ENCODE measurements around the gene ARHGEF26. TPM values are rescaled to one million over a fixed set of nuclear protein-coding genes. Genes with fewer than 3 reads are reported as not detected.

ARHGEF26 gene
- polyA plus RNA-seq, 3 donors, result 0.05 TPM; not detected in 2

GRCh38 chr3:154152741-154153140, 31.6 kb downstream of the ARHGEF26 start:
- no peak overlapping the region for H3K4me3 ChIP-seq (replicated peaks in 1 of 3; ENCODE audit: low read depth in 2 of 3, low read length in 3 of 3)
- no peak for DNase-seq
- no peak overlapping the region for H2AFZ ChIP-seq (ENCODE audit: insufficient read depth, low read depth, low read length, poor library complexity, severe bottlenecking)
- H3K27ac Mint-ChIP-seq, result no peak overlapping the region
- intact Hi-C loops (cut with micrococcal nuclease), result no loop called here
- WGBS (ENCODE audit: insufficient coverage), result no CpG with 5 or more reads among the region's 5 CpGs
- H3K4me2 ChIP-seq (replicated peaks; ENCODE audit: extremely low read depth, low read length, poor library complexity, severe bottlenecking), result no peak overlapping the region
- no peaks in the 10 kb centered on the region for H4K20me1 ChIP-seq (ENCODE audit: insufficient read depth, low read length)
- no peak for TF ChIP-seq CTCF (IDR thresholded peaks at IDR 0.05)
- H3K27ac ChIP-seq (ENCODE audit: low read depth in 1 of 2, low read length in 2 of 2), result no peak overlapping the region
- H3K4me3 Mint-ChIP-seq, result no peak overlapping the region
- H3K4me1 ChIP-seq (ENCODE audit: control insufficient read depth in 1 of 2, insufficient read depth in 2 of 2, low read length in 2 of 2), result no peaks in the 10 kb centered on the region
- no peak overlapping the region for H3K9ac ChIP-seq (ENCODE audit: insufficient read depth, low read length, poor library complexity, severe bottlenecking)
- no peaks in the 10 kb centered on the region for H3K4me1 Mint-ChIP-seq
- H3K36me3 Mint-ChIP-seq, result no peaks in the 10 kb centered on the region
- H3K27me3 Mint-ChIP-seq (ENCODE audit: low read depth in 3 of 3), result no peaks in the 10 kb centered on the region
- no peaks in the 10 kb centered on the region for H3K9me3 Mint-ChIP-seq
- no peaks in the 10 kb centered on the region for H3K79me2 ChIP-seq (ENCODE audit: insufficient read depth, low read length)
- H3K36me3 ChIP-seq (replicated peaks in 1 of 2; ENCODE audit: control insufficient read depth in 1 of 2, insufficient read depth in 2 of 2, low read length in 2 of 2), result no peaks in the 10 kb centered on the region
- H3K27me3 ChIP-seq (ENCODE audit: control insufficient read depth in 2 of 2, insufficient read depth in 2 of 2, low read length in 2 of 2), result no peaks in the 10 kb centered on the region
- no peaks in the 10 kb centered on the region for H3K9me3 ChIP-seq (replicated peaks in 1 of 2; ENCODE audit: control insufficient read depth in 1 of 2, insufficient read depth in 1 of 2, low read length in 2 of 2)

- H3K27ac Mint-ChIP-seq, result no peak overlapping the region
- H3K9me3 ChIP-seq (replicated peaks in 1 of 2; ENCODE audit: control insufficient read depth in 1 of 2, insufficient read depth in 1 of 2, low read length in 2 of 2), result no peaks in the 10 kb centered on the region
- H3K36me3 ChIP-seq (replicated peaks in 1 of 2; ENCODE audit: control insufficient read depth in 1 of 2, insufficient read depth in 2 of 2, low read length in 2 of 2), result no peaks in the 10 kb centered on the region
- intact Hi-C loops (cut with micrococcal nuclease), result no loop called here
- H4K20me1 ChIP-seq (ENCODE audit: insufficient read depth, low read length), result no peaks in the 10 kb centered on the region
- no peak overlapping the region for H2AFZ ChIP-seq (ENCODE audit: insufficient read depth, low read depth, low read length, poor library complexity, severe bottlenecking)
- no peak overlapping the region for H3K4me3 ChIP-seq (replicated peaks in 1 of 3; ENCODE audit: low read depth in 2 of 3, low read length in 3 of 3)
- no peaks in the 10 kb centered on the region for H3K4me1 Mint-ChIP-seq
- H3K36me3 Mint-ChIP-seq, result no peaks in the 10 kb centered on the region
- H3K27ac ChIP-seq (ENCODE audit: low read depth in 1 of 2, low read length in 2 of 2), result no peak overlapping the region
- H3K9me3 Mint-ChIP-seq, result peaks cover 0 to 3% (median 0%) of the 10 kb centered on the region in 7 donors
- H3K4me3 Mint-ChIP-seq, result no peak overlapping the region
- no peaks in the 10 kb centered on the region for H3K27me3 Mint-ChIP-seq (ENCODE audit: low read depth in 3 of 3)
- no peak for TF ChIP-seq CTCF (IDR thresholded peaks at IDR 0.05)
- no peaks in the 10 kb centered on the region for H3K27me3 ChIP-seq (ENCODE audit: control insufficient read depth in 2 of 2, insufficient read depth in 2 of 2, low read length in 2 of 2)
- no peak overlapping the region for H3K9ac ChIP-seq (ENCODE audit: insufficient read depth, low read length, poor library complexity, severe bottlenecking)
- no CpG with 5 or more reads among the region's 1 CpG for WGBS (ENCODE audit: insufficient coverage)
- H3K4me2 ChIP-seq (replicated peaks; ENCODE audit: extremely low read depth, low read length, poor library complexity, severe bottlenecking), result no peak overlapping the region
- H3K4me1 ChIP-seq (ENCODE audit: control insufficient read depth in 1 of 2, insufficient read depth in 2 of 2, low read length in 2 of 2), result no peaks in the 10 kb centered on the region
- H3K79me2 ChIP-seq (ENCODE audit: insufficient read depth, low read length), result no peaks in the 10 kb centered on the region
- no peak for DNase-seq
Observed at GRCh38 chr3:154156530-154156929, 35.3 kb downstream of the ARHGEF26 start.
